Measurements from ENCODE around the gene F7. TPM values are rescaled to one million over a fixed set of nuclear protein-coding genes. Genes with fewer than 3 reads are reported as not detected.

The F7 gene
- total RNA-seq, 1 donor from 2014 or later = 0.06 TPM

DNA sequence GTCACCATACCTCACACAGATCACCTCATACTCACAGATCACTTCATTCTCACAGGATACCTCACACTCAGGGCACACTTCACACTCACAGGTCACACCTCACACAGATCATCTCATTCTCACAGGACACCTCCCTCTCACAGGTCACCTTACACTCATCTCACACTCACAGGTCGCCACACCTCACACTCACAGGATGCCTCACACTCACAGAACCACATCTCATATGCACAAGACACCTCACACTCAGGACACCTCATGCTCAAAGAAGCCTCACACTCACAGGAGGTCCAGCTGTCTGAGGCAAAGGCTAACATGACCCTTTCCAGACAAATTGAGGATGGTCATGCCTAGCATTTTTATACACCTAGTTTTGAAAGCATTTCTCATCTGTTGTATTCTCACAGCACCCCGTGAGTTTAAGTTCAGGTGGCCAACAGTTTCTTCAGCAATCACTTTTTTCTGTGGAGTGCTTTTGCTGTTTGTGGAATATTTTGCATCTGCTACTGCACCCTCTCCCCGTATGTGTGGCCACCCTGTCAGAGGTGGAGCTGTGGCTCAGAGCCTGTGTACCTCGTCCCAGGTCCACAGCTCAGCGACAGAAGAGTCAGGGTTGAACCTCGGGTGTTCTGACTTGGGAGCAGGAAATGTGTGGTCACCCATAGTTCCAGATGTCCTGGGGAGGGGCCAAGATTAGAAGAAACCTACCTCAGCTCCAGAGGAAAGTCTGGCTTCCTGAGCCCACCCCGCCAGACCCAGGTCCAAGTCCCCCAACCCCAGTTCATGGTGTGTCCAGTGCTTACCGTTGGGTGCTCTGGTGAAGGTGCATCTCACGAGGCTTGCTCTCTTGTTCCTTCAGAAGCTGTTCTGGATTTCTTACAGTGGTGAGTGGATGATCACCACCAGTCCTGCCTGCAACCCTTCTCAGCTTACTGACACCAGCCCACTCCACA, 7.6 kb downstream of the F7 start:
- TF ChIP-seq CTCF (conservative IDR thresholded peaks at IDR 0.05; ENCODE audit: low read depth, low read length) = no peak
- DNase-seq (ENCODE audit: low read depth) = no peak
- H3K4me3 ChIP-seq (ENCODE audit: low read depth, low read length) = no peak overlapping the region

- DNase-seq (ENCODE audit: low read depth) = no peak
- TF ChIP-seq CTCF (conservative IDR thresholded peaks at IDR 0.05; ENCODE audit: low read depth, low read length) = no peak
- H3K4me3 ChIP-seq (ENCODE audit: low read depth, low read length) = no peak overlapping the region
Observed at GRCh38 chr13:113113846-113114271, 8.3 kb downstream of the F7 start.

DNA sequence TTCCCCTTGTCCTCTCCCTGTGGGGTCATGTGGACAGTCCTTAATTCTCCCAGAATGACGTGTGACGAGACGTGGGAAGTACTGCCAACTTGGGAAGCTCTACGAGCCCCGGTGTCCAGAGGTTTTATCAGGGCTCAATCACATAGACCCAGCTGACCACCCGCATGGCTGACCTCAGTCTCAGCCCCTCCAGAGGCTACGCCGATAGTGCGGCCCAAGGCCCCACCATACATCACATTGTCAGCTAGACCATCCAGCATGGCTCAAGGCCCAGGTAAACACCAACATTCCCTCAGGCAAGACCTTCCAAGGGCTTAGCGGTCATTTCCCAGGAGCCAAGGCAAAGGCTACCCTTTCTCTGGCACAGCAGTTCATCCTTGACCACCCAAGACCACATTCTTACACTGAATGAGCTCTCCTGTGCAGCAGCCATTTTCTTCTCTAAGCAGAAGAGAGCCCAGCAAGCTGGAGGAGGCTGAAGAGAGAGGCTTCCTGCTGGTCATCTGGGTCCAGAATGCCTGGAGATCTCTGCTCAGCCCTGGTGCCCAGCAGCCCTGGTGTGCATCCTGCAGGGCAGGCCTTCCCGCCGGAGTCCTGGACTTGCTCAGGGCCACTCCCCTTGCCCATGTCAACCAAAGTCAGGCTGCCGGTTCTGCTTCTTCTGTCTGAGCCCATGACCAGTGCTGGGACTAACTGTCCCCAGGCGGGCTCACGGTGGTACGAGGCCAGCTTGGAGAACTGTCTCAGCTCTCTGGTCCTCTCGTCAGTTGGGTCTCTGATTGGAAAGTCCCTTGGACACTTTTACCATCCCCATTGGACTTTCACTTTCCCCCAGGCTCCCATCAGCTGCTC, 9.1 kb downstream of the F7 start:
- DNase-seq (ENCODE audit: low read depth) = no peak
- TF ChIP-seq CTCF (conservative IDR thresholded peaks at IDR 0.05; ENCODE audit: low read depth, low read length) = no peak
- H3K4me3 ChIP-seq (ENCODE audit: low read depth, low read length) = no peak overlapping the region

DNA sequence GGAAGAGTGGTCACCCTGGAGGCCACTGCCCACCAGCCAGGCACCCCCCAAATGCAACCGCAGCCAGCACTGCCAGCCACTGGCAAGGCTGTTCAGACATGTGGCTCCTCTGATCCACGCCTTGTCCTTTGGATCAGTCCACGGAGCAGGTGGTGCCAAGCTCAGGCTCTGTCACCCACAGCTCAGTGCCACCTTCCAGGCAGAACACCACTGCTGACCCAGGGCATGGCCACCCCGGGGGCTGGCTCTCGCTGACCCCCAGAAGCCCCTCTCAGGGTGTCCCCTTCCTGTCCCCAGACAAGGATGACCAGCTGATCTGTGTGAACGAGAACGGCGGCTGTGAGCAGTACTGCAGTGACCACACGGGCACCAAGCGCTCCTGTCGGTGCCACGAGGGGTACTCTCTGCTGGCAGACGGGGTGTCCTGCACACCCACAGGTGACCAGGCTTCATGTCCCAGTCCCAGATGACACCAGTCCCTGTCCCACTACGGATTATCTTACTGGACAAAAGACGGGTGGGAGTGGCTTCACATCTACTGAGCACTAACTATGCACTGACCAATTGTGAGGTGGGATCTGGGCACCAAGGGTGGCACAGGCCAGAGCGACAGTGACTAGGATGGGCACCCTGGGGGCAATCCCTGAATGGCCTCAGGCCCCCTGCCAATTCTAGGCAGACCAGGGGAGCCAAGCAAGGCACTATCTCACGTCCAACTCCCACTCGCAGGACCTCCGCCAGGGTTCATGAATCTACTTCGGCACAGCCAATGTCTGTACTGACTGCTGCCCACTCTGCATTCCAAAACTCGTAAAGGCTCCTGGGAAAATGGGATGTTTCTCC, 10.0 kb downstream of the F7 start:
- no peak overlapping the region for H3K4me3 ChIP-seq (ENCODE audit: low read depth, low read length)
- TF ChIP-seq CTCF (conservative IDR thresholded peaks at IDR 0.05; ENCODE audit: low read depth, low read length) = no peak
- DNase-seq (ENCODE audit: low read depth) = no peak

GRCh38 chr13:113116206-113116800, 10.7 kb downstream of the F7 start:
- DNase-seq (ENCODE audit: low read depth) = no peak
- TF ChIP-seq CTCF (conservative IDR thresholded peaks at IDR 0.05; ENCODE audit: low read depth, low read length) = no peak
- H3K4me3 ChIP-seq (ENCODE audit: low read depth, low read length) = no peak overlapping the region

DNA sequence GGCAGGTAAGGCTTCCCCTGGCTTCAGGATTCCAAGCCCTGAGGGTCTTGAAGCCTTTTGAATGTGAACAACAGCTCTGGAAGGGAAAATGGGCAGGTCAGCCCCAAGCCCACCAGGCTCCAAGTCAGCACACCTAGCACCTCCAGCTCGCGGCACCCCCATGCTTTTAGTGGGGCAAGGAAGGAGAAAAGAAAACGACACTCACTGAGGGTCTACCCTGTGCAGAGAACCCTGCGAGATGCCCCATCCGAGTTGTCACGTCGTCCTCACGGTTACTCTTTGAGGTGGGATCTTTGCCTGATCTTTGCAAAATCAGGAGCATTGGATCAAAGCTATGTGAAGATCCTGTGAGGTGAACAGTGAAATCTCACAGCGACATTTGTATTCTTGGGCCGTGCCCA, 11.3 kb downstream of the F7 start:
- H3K4me3 ChIP-seq (ENCODE audit: low read depth, low read length) = no peak overlapping the region
- no peak for TF ChIP-seq CTCF (conservative IDR thresholded peaks at IDR 0.05; ENCODE audit: low read depth, low read length)
- DNase-seq (ENCODE audit: low read depth) = no peak
